ENCODE data around the gene B3GNT3.

DNA sequence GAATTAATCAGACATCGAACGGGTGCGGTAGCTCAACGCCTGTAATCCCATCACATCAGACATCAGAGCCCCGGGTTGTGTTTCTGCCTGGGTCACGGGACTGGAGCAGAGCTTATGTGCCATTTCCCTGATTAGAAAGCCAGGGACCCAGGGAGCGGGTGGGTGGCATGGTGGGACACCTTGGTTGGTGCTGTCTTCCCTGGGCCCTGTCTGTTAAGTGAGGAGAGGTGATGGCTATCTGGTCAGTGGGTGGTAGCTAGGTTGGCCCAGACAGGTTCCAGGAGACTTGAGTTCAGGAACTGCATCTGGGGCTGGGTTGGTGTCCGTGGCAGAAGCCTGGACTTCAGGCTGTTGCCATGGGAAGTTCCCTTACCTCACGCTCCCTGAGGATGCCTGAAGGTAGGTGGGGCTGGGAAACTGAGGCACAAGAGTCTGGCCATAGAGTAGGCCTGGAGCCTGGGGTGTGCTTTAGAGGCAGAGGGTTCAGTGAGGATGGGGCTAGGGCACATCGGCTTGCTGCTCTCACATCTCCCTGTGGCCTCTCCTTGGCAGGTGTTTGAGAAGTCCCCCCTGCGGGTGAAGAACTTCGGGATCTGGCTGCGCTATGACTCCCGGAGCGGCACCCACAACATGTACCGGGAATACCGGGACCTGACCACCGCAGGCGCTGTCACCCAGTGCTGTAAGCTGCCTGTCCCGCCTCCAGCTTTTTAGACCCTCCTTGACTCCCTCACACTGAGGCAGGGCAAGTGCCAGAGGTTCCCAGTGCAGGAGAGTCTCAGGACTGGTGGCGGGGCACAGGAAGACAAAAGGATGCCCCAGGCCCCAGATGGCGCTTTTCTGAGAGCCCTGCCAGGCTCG lies 66.8 kb downstream of the B3GNT3 start:
- TF ChIP-seq EZH2phosphoT487 (IDR thresholded peaks at IDR 0.05; ENCODE audit: insufficient read depth, low read depth) (no peak), EZH2 (IDR thresholded peaks at IDR 0.05; ENCODE audit: insufficient read depth, poor library complexity, severe bottlenecking) (no peak)
